Colon (tissue), 2 donors: ENCODE data around the gene CAMK2B.
"Not testable (repeated sequence)": the region's sequence is repeated elsewhere in the genome, so short reads cannot be mapped to it uniquely, and the experiment has no call there.

Experiments
- FAIRE-seq: peaks from 2 replicates; lab custom pipeline; 2012; peaks lifted over from hg19 to GRCh38; lab: Jason Lieb, UNC
- donor health status: control.
- donor health status: control.

CAMK2B gene

DNA sequence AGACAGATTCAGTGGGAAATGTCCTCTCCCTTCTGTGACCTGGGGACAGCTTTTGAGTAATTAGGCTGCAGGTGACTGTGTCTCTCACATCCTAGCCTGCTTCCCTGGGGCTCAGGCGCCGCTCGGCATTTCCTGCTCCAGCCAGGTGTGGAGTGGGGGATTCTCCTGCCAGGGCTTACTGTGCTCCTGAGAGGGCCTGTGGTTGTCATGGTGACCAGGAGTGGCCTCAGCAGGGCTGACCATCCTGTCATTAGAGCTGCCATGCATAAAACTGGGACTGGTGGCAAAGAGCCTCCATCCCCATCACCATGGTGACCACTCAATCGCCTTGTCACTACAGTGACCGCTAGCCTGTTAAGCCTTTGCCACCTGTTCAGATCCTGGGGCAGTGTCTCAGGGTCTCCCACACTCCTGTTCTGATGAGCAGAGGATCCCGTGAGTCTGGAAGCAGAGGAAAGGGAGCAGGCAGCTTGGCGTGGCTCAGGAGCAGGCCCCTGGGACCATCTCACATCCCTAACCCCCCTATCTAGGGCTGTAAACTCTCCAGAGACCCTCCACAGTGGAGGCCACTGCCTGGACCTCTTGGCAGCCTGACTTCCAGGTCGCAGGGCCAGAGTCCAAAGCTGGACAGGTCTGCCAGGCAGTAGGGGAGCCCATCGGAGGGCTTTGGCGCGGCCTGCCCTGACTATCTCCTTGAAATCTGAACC, 136.0 kb downstream of the CAMK2B start, which contains the start of gene GCK:
GCK (minus strand) TSS at position 154 of the 707 bp plus-strand sequence. CDS start 486 bp downstream, outside the sequence.
- no peak for FAIRE-seq

DNA sequence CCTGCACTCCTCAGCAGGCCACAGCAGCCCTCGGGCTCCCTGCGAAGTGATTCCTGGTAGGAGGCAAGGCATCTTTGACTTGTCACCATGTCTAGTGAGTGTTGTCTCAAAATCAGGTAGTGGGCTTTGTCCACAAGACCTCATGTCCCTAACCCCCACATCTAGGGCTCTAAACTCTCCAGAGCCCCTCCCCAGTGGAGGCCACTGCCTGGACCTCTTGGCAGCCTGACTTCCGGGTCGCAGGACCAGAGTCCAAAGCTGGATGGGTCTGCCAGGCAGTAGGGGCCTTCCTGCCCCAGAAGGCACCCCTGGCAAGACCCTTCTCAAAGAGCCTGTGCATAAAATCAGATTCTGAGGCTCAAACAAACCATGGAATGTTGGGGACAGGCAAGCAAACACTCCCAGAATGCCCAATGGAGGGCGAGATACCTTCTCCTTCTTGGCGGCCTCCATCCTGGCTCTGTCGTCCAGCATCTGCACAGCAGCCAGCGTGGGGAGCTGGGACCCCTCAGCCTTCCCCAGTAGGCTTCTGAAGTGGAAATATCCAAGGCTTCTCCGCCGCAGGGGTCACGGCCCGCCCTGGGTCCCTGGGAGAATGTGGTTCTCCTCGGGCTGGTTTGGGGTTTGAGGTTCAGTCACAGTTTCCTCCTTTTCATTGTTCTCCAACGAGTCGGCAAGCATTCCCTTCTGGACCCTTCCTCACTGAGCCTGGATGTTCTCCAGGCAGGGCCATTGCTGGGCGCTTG, 136.7 kb downstream of the CAMK2B start:
- FAIRE-seq, result no peak

DNA sequence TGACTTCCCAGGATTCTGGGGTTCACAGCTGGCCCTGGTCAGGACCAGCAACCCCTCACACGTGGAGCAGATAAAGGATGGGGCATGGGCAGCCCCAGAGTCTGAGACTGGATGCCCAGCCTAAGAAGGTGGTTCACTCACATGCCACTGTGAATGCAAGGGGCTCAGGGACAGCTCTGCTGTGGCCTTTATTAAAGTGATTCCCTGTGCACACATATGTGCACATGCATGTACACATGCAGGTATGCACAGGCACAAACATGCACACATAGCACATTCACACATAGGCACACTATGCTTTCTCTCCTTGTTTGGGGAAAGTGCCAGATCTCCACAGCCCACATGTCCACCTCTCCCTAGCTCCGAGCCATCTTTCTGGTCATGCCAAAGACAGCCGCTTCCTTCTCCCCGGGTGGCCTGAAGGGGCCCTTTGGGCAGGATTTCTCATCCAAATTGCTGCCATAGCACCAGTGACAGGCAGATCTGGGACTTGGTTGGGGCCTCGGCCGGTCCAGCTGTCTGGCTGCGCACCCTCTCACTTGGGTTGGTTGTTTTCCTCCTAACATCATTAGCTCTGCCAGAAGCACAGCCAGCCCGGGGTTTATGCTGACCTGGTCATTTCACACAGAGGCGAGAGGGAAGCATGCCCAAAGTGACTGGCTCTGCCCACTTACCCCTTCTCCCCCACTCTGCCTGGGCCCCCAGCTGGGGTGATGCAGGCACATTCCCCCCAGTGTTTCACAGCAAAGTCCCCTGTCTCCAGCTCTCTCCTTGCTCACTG, 137.6 kb downstream of the CAMK2B start:
- FAIRE-seq, result no peak

DNA sequence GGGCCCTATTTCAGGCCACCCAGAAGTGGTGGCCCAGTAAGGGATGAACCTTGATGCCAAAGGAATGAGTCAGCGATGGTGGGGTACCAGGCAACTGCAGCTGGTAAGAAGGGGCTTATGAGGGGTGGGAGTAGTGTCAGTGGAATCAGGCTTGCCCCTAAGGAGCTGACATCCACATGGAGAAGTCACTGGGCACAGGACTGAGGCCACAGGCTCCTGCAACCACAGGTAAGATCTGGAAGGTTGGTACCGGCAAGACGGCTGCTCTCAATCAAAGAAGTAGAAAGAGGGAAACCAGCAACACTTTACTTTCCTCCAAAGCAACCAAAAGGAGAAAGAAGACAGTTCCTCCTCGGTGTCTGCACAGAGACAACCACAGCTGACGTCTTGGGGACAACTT, 138.7 kb downstream of the CAMK2B start:
- no peak for FAIRE-seq

DNA sequence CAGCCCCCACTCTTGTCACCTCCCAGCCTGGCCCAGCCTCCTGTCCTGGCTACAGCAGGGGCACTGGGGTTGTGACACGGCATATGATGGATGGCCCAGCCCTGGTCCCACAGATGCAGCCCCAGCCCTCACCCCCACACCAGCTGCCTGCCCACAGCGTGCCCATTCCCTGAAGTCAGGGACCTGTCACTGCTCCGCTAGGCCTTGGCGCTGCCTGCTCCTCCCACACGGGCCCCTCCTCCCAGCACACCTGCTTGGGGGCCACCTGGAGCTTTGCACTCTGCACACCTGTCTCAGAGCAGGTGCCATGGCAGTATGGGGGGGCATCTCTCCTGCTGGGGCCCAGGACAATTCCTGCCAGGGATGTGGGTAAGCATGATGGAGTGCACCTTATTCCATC, 139.7 kb downstream of the CAMK2B start:
- no peak for FAIRE-seq

GRCh38 chr7:44184873-44185446, 140.4 kb downstream of the CAMK2B start:
- FAIRE-seq, result no peak

DNA sequence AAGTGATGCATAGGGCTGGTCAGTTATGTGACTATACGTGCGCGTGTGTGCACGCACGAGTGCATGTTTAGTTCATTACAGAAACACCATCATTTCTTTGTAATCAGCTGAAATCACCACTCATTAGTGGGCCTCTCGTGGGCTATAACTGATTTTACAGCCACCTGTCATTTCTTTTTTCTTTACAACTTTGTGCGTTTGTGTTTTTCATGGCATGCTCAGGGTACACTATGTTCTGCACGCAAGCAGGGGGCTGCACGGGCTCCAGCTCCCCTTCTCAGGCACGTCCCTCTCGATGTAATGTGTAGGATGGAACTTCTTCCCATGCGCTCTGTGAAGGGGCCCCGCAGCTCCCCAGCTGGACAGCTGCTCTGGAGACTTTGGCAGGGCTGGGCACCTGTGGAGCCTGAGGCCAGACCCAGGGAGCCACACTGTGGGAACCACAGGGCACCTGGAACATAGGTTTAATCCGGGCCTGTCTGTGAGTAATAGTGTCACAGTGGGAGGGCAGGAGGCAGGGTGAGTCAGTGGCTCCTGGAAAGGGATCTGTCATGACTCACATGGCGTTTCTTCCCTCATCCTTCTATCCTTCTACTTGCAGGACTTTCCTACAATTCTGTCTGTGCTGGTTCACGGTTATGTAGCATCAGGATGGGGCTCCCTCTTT, 141.1 kb downstream of the CAMK2B start:
- no peak for FAIRE-seq

GRCh38 chr7:44183386-44183785, 142.0 kb downstream of the CAMK2B start:
- no peak for FAIRE-seq

DNA sequence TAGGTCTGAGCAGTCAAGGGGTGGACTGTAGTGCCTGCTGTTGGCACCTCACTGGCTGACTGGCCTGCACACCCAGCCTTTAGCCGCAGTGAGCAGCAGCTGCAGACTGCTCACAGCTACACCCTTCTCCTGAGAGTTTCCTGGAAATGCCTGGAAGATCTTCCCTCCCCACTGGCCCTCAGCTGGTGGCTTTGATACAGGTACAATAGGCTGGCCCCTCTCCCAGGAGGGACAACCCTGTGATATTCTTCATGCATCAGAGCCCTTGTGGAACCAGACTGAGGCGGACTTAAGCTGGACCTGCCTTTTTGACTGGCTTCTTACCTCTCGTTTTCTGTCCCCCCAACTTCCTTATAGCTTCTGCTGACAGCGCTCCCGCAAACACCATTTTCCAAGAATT, 142.6 kb downstream of the CAMK2B start:
- no peak for FAIRE-seq

- FAIRE-seq, result no peak
Observed at GRCh38 chr7:44180631-44181030, 144.8 kb downstream of the CAMK2B start.

DNA sequence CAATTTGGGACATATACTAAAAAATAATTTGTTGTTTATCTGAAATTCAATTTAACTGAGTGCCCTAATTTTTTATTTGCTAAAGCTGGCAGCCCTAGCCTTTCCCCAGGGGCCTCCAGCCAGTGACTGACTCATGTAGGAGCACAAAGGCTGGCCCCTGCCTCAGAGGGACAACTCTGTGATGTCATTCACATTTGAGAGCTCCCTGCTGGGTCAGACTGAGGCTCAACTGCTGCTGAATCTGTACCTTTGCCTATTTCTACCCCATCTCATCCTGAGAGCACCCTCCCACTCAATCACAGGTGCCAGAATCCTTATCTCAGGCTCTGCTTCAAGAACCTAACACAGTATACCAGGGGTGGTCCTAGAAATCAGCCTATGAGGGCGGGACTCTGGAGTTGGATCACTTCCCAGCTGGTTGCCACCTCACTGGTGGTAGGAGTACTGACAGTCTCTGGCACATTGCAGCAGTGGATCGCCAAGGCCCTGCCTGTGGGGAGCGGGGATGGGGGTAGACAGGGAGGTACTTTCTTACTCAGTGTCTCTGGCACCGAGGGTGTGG, 147.7 kb downstream of the CAMK2B start:
- FAIRE-seq, result no peak

DNA sequence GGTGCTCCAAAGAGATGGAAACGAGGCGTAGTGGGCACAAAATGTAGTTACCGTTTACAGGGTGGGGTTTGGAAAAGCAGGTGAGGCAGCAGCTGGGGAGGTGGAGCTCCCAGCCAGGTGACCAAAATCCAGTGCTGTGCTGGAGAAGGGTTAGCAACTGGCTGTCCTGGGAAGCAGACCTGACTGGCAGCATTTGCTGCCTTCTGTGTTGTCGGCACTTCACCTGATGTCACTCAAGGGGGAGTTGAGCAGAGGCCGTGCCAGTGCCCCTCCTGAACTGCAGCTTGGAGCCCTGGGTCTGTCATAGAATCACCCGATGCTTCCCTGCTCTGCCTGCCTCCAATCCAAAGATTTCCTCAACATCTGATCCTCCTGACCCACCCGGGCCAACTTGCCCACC, 148.9 kb downstream of the CAMK2B start:
- FAIRE-seq, result no peak

DNA sequence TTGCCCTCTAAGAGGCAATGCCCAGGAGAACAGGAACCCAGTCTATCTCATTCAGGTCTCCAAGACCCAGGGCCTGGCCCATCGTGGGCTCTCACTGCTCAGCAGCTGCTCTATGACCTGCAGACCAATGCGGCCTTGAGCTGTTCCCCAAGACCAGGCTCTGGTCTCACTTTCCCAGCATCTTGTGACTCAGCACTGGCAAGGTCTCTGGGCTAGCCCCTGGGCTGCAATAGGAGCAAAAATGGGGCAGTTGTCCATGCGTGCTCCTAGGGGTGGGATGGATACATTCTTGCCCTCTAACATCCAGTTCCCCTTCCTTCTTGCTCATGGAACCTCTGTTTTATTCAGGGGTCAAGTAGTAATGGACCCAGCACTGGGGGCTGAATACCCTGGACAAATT, 149.7 kb downstream of the CAMK2B start:
- no peak for FAIRE-seq

- not testable (repeated sequence) for FAIRE-seq
Observed at GRCh38 chr7:44174694-44174948, 150.8 kb downstream of the CAMK2B start.

DNA sequence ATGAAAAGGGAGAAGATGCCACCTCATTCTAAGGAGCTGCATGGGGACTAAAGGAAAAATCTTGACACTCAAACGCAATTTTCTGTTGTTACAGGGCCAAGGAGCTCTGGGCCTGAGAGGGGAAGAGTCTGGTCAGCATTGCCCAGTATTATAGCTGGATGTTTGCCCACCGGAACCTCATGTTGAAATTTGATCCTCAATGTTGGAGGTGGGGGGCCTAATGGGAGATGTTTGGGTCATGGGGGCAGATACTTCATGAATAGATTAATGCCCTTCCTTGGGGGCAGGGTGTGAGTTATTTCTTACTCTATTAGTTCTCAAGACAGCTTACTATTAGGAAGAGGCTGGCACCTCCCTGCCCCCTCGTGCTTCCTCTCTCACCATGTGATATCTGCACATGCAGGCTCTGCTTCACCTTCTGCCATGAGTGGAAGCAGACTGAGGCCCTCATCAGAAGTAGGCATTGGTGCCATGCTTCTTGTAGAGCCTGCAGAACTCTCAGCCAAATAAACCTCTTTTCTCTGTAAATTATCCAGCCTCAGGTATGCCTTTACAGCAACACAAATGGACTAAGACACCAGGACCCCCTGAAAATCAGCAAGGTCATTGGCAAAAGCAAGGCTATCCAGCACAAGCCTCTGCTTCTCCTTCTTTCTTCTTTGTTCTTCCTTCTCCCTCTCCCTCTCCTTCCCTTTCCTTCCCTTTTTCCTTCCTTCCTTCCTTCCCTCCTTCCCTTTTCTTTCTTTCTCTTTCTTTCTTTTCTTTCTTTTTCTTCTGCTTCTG, 151.3 kb downstream of the CAMK2B start:
- no peak for FAIRE-seq

- no peak for FAIRE-seq
Observed at GRCh38 chr7:44172803-44173424, 152.5 kb downstream of the CAMK2B start.

DNA sequence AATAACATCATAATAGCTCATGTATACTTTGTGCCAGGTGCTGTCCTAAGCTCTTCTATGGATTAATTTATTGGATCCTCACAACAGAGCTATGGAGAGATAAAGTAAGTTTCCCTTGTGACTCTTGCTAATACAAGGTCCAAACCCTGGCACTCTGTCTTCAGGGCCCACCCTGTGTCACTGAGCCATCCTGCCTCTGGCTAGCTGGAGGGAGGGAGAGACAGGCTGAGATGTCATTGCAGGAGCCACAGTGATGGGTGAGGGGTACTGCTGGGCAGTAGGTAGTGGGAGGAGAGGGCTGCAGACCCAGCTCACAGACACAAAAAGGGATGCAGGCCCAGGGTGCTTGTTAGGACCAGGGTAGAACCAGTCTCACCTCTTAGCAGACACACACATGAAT, 153.0 kb downstream of the CAMK2B start:
- no peak for FAIRE-seq

DNA sequence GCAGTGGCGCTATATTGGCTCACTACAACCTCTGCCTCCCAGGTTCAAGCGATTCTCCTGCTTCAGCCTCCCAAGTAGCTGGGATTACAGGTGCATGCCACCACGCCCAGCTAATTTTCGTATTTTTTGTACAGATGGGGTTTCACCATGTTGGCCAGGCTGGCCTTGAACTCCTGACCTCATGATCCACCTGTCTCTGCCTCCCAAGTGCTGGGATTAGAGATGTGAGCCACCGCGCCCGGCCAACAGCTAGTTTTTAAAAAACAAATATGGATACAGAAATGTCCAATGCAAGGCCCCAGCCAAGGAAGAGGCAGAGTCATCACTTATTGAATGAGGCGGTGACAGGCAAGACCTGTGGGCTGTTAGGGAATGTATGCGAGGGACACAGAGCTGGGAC, 153.5 kb downstream of the CAMK2B start:
- not testable (repeated sequence) for FAIRE-seq

DNA sequence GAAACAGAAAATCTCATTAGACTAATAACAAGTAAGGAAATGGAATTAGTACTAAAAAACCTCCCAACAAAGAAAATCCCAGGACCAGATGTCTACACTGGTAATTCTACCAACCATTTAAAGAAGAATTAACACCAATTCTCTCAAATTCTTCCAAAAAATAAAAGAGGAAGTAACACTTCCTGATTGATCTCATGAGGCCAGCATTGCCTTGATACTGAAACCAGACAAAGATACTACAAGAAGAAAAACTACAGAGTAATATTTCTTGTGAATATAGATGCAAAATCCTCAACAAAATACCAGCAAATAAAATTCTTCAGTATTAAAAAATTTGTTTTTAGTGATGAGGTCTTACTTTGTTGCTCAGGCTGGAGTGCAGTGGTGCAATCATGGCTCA, 157.5 kb downstream of the CAMK2B start:
- FAIRE-seq, result no peak
